Activated CD4-positive, alpha-beta T cell treated with anti-CD3 and anti-CD28 coated beads, Interleukin-2, Interleukin-4, amounts not matched to agents 100 ng/mL and 50 ng/mL, durations not matched to agents 16 hours and 8 hours (primary cell): Measurements from ENCODE around the gene KLRG1.

Experiments used
- DNase-seq: peaks from one replicate; pipeline ENCODE4 v3.0.0-alpha.2; 2020; ENCODE audit warnings: low spot score

The KLRG1 gene

DNA sequence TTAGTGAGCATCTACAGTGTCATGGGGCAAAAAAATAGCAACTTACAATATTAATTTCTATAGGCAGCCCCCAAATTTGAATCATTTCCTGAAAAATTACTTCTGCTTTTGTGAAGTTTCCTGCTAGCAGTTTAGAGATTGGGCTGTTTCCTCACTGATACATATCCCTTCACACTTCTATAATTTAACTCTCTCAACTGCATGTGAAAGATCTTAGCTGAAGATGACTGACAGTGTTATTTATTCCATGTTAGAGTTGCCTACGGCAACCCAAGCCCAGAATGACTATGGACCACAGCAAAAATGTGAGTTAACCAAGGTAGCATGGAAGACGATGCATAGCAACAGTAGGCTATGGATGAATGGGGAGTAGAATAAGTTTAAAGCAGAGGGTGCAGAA, at the start of gene KLRG1:
KLRG1 (plus strand) TSS at position 134 of the 400 bp plus-strand sequence; CDS start at position 224, 90 bp downstream.
- DNase-seq = no peak

DNA sequence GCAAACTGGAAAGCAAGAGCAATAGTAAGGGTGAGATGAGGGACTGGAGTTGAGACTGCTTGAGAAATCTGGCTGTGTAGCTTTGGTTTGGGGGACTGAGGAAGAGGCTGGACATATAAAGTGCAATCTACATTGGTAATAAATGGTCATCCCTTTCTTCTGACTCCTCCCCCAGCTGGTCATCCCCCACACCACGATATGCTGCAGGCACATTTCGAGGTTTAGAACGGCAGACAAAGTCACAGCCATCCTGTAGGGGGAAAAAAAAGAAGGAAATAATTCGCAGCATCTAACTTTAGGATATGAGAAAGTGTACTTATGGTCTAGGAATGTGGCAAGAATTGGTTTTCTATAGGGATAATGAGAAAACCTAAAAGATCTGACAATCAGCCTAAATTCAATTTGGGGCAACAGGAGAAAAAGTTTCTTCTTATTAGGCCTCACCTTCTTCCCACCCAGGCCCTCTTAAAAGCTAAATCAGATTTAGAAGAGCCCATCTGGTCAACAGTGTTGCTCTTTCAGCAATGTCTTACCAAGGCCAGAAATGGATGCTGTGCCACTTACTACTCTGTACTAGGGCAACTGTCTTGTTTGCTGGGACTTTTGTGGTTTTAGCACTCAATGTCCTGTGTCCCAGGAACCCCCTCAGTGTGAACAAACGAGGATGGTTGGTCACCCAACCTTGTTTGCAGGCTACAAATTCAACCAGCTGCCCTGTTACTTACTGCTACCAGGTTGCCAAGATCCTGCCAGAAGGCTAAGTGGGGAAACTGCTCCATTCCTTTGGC, 47.5 kb upstream of the KLRG1 start:
- no peak for DNase-seq

DNA sequence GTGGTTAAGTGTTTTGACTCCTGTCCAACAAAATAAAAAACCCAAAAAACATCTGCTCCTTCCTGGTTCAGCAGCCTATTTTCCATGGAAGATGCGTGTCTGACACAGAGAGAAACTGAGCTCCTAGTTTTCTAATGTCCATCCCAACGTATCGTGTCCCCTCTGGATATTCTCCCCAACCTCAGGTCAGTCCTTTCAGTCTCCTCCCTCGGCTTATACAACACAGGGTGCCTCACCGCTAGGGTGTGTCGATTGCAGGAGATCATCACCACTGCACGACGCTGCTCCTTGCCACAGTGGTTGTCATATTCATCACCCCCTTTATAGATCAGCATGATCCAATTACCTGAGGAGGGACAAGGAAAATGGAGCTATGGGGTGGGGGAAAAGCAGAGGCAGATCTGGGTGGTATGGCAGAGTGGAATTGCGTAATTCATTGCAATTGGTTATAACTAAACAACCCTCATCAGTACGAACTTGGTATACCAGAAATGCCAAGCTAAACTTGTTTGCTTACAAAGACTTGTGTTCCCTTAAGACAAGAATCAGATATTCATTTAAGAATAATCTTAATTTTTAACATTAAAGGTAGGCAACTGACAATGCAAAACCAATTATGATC, 45.7 kb upstream of the KLRG1 start:
- no peak for DNase-seq

DNA sequence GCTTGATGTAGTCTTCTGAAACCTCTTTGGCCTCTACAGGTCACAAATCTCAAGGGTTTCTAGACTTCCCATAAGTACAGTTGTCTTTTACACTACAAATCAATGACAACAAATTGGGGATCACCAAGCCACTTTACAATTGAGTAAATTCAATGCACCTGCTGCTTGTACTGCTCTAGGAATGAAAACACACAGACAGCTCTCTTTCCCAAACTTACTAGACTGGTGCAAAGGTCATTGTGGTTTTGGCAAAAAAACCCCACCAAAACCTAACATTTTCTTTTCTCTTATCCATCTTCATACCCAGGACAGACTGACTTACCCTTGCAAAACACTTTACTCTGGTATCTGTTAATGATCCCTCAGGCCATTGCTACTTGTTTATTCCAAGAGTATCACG, 42.6 kb upstream of the KLRG1 start:
- DNase-seq = no peak

DNA sequence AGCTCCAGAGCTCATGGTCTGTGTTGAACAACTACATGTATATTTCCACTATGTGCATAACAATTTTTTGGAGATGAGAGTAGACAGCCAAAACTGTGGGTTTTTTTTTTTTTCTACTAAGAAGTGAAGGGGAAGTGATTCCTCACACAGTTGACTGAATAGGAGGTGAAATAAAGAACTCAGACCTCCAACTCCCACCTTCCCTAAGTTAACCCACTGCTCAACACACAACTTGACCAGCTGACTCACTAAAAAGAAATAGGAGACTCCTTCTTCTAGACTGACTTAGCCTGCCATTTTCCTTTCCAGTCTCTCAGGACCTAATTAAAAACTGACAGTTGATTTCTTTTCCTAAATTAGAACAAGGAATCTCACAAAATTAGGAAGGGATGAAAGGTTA, 41.6 kb upstream of the KLRG1 start:
- no peak for DNase-seq

DNA sequence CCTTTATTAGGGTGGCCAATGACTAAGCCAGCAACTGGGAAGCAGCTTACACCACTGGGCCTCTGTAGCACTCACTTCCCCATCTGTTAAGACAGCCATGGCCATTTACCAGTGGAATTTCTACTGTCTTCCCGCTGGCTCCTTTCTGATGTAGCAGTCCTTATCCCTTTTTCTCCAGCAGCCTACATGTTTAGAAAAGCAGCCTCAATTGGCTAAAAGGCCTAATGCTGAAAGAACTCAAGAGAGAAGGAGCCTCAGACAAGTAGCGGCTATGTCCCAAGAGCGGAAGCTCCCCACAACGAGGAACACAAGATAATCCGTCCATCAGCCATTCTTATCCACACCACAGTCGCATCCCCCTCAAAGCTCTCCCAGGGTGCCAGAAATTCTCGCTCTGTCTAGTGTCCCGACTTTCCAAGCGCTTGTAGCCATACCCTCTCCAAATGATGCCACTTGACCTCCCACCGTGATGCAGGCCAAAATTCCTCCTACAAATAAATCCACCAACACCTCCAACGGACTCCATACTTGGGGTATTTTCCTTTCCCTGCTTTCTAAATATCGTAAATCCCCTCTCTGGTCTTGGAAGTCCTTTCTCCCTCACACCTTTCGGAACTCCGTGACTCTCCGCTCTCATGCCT, 40.5 kb upstream of the KLRG1 start:
- no peak for DNase-seq

DNA sequence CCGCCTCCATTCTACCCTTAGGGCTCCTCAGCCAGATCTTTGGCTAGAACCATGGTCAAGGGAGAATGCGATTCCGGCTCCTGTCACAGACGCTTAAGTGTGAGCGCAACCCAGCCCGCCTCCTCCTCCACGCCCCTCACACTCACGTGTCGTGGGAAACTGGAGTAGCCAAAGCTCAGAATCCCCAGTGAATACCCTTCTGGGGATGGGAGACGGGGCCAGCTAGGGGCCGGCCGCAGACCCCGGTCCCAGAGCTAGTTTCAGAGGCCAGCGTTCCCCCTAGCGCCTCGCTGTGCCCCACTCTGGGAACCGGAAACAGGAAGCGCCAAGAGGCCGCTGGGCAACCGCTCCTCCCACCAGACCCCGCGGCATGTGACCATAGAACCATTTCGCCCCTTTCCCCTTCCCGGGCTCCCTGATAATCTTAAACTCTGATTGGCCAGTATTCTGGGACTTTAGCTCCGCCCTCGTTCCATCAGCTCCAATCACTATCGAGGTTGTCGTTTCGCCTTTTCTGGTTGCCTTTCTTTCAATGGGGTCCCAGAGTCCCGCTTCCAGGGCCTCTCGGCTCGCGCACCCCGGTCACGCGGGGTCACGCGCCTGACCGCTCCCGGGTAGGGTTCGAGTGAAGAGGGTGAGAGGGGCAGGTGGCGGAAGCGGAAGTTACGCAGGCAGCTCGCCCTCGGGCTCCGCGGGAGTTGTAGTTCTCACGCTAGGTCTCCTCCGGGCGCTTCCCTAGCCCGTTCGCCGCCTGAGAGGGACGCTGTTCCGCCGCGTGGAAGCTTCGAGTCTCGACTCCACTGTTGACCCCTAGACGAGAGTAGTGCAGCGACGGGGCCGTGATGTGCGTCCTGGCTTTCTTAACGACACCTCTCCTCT, 39.8 kb upstream of the KLRG1 start, which contains the start of gene M6PR:
M6PR (minus strand) TSS at position 304 of the 879 bp plus-strand sequence. CDS start 3,241 bp downstream, outside the sequence.
- DNase-seq = peak; percentile 96

DNA sequence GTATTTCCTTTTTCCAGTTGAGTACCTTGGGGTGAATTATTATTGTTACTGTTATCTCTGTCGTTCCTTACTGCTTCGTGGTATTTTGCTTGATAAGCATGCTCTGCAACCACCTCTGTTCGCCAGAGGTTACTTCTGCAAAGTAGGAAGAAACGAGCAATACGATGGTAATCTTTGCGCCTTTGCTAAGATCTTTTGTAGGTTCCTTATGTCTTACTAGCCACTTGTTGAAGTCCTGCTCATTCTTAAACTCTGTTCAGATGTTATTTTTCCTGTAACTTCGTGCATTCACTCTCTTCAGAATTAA, 39.2 kb upstream of the KLRG1 start:
- no peak for DNase-seq

DNA sequence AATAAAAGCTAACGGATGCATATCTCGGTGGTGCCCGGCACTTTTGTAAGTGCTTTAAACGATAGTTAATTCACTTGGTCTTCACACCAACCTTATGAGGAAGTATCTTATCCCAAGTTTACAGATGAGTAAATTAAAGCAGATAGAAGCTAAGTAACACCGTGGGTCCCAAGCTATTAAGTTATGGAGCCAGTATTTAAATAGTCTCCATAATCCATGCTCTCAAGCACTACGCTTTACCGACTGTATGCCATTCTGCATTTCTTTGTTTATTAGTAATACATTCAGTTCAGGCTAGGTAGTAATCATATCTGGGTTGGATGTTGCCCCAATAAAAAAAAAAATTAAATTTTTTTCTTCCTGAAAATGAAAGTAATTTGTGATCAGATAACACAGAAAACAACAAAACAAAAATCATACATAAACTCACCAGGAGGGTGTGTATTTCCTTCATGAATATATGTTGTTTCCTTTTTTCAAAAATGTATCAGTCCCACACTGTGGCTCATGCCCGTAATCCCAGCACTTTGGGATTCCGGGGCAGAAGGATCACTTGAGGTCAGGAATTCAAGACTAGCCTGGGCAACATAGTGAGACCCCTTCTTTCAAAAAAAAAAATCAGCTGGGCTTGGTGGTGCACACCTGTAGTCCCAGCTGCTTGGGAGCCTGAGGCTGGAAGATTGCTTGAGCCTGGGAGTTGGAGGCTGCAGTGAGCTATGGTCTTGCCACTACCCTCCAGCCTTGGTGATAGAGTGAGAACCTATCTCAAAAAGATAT, 38.5 kb upstream of the KLRG1 start:
- DNase-seq = no peak

DNA sequence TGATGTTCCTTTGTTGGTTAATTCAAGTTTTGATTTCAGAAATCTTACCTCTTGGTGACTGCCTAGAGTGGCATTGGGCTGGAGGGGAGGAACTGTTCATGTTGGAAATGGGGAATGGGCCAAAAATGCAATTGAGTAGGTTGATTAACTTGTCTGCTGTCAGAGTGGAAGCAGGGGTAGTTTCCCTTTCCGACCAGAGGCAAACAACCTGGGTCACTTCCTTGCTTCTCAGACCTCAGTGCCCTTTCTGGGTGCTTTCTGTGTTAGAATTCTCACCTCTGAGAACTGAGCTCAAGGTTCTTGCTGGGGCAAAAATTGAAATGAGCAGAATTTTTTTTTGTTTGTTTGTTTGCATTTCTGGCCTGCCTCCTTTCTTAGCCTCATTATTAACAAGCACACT, 37.6 kb upstream of the KLRG1 start:
- no peak for DNase-seq

DNA sequence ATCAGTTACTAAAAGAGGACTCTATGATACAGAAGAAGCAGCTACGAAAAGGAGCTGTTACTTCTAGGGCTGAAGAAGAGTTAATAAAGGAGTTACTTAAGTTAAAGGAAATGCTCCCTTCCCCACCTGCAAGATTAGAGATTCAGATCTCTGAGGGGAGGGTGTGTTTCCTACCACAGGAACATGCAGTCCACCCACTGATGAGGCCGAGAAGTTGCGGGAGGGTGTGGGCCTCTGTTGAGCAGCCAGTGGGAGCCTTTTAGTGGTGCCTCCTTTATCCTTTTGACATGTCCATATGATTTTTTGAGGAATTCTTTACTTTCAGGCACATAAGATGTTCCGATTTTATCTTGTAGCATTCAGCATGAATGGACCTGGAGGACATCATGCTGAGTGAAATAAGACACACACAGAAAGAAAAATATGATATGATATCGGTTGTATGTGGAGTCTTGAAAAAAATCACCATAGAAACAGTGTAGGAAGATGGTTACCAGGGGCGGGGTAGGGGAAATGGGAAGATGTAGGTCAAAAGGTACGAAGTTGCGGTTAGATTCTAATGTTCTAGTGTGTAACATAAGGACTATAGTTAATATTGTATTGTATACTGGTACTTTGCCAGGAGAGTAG, 35.5 kb upstream of the KLRG1 start:
- no peak for DNase-seq

DNA sequence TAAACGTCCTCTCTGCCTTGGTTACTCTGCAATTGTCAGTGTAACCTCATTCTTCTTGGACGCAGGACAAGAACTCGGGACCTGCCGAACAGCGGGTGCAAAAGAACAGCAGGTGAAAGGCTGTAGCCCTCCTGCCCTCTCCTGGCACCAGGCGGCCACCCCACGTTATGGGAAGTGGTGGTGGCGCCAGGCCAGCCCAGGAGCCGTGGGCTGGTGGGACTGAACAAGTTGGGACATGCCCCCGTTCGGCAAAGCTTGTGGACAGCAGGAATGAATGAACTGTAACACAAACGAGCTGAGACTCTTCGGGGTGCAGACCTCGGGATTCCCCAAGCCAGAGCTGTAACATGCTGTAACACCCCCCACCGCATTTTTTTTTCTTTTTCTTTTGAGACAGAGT, 33.3 kb upstream of the KLRG1 start:
- no peak for DNase-seq

DNA sequence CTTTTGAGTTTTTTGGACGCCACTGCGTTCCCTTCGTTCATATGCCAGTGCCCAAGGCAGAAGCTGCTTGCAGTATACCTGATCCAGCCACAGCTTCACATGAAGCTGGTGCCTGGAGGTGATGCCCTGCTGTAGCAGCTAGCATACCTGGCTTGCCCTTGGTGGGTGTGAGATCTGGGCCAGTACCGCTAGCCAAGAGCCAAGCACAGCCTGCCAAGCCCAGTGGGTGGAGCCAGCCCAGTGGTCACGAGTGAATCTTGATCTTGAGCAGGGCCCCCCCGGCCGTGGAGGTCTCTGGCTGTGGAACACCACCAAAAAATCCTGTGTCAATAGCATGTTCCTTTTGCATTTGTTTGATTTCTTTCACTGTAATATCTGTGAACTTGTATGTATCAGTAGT, 32.6 kb upstream of the KLRG1 start:
- no peak for DNase-seq

DNA sequence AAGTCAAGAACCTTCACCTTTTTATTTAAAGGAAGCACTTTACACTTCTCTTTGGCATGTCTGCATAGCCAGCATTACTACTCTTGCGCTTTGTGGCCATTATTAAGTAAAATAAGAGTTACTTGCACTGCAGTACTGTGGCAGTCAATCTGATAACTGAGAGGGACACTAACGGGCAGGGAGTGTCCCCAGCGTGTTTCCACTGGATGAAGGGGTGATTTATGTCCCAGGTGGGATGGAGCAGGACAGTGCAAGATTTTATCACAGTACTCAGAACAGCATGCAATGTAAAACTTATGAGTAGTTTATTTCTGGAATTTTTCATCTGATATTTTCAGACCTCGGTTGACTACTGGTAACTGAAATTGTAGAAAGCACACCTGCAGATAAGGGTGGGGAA, 31.8 kb upstream of the KLRG1 start:
- DNase-seq = no peak

DNA sequence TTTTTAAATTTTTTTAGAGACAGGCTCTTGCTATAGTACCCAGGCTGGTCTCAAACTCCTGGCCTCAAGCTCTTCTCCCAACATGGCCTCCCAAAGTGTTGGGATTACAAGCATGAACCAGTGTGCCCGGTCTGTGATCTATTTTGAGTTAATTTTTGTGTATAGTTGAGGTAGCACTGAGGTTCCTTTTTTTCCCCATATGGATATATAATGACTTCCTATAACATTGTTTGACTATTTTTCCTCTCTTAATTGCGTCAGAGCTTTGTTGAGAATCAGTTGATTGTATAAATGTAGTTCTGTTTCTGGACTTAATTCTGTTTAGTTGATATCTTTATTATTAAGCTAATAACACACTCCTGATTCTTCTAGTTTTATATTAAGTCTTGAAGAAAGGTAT, 31.3 kb upstream of the KLRG1 start:
- DNase-seq = no peak

DNA sequence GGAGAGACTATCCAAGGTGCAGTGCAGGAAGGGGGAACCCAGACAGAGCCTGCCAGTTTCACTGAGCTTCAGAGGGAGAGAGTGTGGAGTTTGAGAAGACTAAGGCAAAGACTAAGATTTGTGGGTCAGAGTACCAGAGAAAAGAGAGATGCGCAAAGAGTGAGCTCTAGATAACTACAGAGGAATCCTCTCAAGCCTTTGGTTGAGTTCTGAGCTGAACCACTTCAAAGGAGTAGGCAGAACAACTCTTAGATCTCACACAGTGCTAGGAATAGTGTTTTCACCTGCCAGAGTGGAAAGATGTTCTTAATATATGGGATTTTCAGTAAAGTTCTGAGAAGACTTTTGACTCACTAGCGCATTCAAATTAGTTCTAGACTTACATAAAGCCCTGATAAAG, 29.2 kb upstream of the KLRG1 start:
- DNase-seq = no peak

DNA sequence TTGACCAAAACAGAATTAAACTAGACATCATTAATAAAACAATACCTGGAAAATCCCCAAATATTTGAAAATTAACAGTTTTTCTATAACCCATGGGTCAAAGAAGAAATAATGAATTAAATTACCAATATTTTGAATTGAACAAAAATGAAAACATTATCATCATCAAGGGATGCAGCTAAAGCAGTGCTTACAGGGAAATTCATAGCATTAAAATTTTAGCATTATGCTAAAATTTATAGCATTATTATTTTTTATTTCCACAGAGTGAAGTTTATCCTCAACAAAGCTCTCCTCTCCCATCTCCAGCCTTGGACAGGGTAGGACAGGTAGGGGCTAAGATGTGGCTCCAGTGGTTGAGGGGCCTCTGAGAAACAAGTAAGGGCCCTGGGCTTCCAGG, 20.6 kb upstream of the KLRG1 start:
- no peak for DNase-seq

DNA sequence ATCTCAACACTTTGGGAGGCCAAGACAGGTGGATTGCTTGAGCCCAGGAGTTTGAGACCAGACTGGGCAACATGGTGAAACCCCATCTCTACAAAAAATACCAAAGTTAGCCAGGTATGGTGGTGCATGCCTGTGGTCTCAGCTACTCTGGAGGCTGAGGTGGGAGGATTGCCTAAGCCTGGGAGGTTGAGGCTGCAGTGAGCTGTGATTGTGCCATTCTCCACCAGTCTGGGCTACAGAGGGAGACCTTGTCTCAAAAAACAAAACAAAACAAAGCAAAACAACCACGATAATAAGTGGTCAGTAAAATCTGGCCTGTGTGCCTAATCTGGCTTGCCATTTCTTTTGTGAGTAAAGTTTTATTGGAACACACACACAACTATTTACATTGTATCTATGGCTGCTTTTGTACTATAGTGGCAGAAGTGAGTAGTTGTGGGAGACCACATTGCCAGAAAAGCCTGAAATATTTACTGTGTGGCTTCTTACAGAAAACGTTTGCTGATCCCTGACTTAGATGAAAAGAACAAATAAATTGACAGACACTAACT, 19.4 kb upstream of the KLRG1 start:
- DNase-seq = no peak

DNA sequence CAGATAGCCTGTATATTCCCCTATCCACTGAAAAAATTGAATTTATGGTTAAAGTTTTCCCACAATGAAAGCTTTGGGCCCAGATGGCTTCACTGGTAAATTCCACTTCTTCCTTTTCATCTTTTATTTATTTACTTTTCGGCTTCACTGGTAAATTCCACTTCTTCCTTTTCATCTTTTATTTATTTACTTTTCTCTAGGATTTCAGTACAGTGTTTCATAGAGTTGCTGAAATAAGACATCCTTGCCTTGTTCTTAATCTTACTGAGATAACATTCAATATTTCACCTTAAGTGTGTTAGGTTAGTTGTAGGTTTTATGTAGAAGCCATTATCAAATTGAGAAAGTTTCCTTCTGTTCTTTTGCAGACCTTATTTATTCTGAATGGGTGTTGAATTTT, 18.9 kb upstream of the KLRG1 start:
- no peak for DNase-seq

DNA sequence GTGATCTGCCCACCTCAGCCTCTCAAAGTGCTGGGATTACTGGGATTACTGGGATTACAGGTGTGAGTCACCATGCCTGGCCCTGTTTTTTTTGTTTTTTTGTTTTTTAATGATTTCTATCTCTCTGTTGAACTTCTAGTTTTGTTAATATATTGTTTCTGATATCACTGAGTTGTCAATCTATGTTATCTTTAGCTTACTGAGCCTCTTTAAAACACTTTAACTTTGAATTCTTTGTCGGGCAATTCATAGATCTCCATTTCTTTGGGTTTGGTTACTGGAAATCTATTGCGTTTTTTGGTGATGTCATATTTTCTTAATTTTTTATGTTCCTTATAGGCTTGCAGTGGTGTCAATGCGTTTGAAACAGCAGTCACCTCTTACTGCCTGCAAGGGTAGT, 9.2 kb upstream of the KLRG1 start:
- no peak for DNase-seq

DNA sequence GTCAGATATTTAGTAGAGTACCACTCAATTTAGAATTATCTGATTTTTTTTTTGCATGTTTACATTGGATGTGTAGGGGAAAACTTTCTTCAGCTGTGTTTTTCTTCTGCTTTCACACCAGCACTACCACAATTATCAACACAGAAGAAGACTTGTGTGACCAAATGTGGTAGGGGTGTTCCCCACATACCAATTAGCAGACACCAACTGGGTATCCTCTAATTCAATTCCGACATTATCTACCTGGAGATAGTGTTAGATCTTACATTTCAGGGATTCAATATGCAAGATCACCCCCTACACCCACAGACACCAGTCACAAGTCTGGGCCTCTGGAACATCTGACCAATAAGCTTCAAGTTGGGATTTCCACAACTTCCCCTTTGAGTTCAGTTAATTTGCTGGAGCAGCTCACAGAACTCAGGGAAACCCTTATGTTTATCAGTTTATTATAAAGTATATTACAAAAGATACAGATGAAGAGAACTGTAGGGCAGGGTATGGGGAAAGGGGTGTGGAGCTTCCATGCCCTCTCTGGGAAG, 4.1 kb upstream of the KLRG1 start:
- DNase-seq = no peak
